Sigmoid colon (tissue), 4 donors: ENCODE data around the gene MAPKAPK3.

Experiments used
- EP300 ChIP-seq, 4 donors: sonication (generic); formaldehyde crosslinking; IDR thresholded peaks; one replicate each; pipeline ENCODE4 v1.6.1; 2017; ENCODE audit warnings: antibody characterized with exemption in 4 of 4
- POLR2A ChIP-seq, 2 donors: fragments of 450-650 bp; IDR thresholded peaks; one replicate each; pipeline ENCODE4 v1.6.1; 2016; ENCODE audit warnings: antibody characterized with exemption in 2 of 2, mild to moderate bottlenecking in 2 of 2, moderate library complexity in 2 of 2
- POLR2AphosphoS5 ChIP-seq, 4 donors: sonication (generic); formaldehyde crosslinking; IDR thresholded peaks; one replicate each; pipeline ENCODE4 v1.6.1; 2017; ENCODE audit warnings: antibody characterized with exemption in 4 of 4
- TF ChIP-seq, protein P1 (sequence below), 4 experiments: fragments of 450-650 bp in 3 of 4; fragments of 200-600 bp in 1 of 4; IDR thresholded peaks; one replicate each; pipeline ENCODE4 v1.5.1; 2016 to 2019; ENCODE audit warnings: antibody characterized with exemption in 4 of 4, mild to moderate bottlenecking in 3 of 4, moderate library complexity in 2 of 4

DNA sequence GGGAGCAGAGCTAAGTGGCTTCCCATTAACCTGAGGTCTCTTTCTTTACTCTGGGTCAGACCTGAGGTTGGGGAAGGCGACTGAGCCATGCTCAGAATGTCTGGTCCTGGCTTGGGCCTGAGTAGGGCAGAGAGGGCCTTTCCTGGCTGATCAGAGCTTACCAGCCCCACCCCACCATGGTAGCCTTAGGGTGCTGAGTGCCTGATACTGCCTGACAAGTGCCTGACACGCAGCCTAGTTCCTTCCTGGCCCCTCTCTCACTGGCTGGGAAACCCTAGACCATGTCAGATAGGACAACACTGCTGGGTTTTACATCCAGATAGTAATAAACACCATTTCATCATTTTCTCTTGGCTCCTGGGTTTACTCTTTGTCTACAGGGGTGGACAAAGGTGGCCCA is 32.0 kb downstream of the MAPKAPK3 start:
- TF ChIP-seq POLR2A (IDR thresholded peaks at IDR 0.05) (no peak), POLR2AphosphoS5 (IDR thresholded peaks at IDR 0.05) (no peak), EP300 (IDR thresholded peaks at IDR 0.05) (no peak)
- TF ChIP-seq, protein P1, sequence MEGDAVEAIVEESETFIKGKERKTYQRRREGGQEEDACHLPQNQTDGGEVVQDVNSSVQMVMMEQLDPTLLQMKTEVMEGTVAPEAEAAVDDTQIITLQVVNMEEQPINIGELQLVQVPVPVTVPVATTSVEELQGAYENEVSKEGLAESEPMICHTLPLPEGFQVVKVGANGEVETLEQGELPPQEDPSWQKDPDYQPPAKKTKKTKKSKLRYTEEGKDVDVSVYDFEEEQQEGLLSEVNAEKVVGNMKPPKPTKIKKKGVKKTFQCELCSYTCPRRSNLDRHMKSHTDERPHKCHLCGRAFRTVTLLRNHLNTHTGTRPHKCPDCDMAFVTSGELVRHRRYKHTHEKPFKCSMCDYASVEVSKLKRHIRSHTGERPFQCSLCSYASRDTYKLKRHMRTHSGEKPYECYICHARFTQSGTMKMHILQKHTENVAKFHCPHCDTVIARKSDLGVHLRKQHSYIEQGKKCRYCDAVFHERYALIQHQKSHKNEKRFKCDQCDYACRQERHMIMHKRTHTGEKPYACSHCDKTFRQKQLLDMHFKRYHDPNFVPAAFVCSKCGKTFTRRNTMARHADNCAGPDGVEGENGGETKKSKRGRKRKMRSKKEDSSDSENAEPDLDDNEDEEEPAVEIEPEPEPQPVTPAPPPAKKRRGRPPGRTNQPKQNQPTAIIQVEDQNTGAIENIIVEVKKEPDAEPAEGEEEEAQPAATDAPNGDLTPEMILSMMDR (IDR thresholded peaks at IDR 0.05) = no peak
